Epithelial cell of esophagus (primary cell): ENCODE results near the gene SCYGR8.
A peak's percentile ranks its signal among the peaks of the same experiment; 100 is the strongest.

Source experiments
- DNase-seq: peaks from one replicate; pipeline ENCODE4 v3.0.0; 2010; ENCODE audit warnings: low read depth
- H3K4me3 ChIP-seq: 2 replicates; pipeline ENCODE4 v1.5.1; 2011; ENCODE audit warnings: mild to moderate bottlenecking, low read length, control low read depth
- CTCF ChIP-seq: IDR thresholded peaks from 2 replicates; pipeline ENCODE4 v1.5.1; 2011; ENCODE audit warnings: low read depth, mild to moderate bottlenecking, low read length, control low read depth, inconsistent platforms; ENCODE audit not compliant: insufficient read depth; ENCODE audit errors: missing control alignments

Gene SCYGR8

GRCh38 chr2:227774011-227774624 lies 28.4 kb downstream of the SCYGR8 start:
- peak; percentile 7 for DNase-seq
- no peak overlapping the region for H3K4me3 ChIP-seq
- no peak for TF ChIP-seq CTCF

- TF ChIP-seq CTCF = no peak
- H3K4me3 ChIP-seq = no peak overlapping the region
- no peak for DNase-seq
These were observed 29.5 kb downstream of the SCYGR8 start for GRCh38 chr2:227774895-227775842.

GRCh38 chr2:227780981-227781615 lies 35.4 kb downstream of the SCYGR8 start:
- no peak for DNase-seq
- no peak for TF ChIP-seq CTCF

GRCh38 chr2:227781841-227782240 lies 36.1 kb downstream of the SCYGR8 start:
- H3K4me3 ChIP-seq = no peak overlapping the region
- no peak for TF ChIP-seq CTCF

More at GRCh38 chr2:227780981-227781615, 35.4 kb downstream of the SCYGR8 start:
- no peak overlapping the region for H3K4me3 ChIP-seq

GRCh38 chr2:227782804-227783203 lies 37.1 kb downstream of the SCYGR8 start:
- H3K4me3 ChIP-seq = no peak overlapping the region
- TF ChIP-seq CTCF = no peak

More at GRCh38 chr2:227781841-227782240, 36.1 kb downstream of the SCYGR8 start:
- no peak for DNase-seq

GRCh38 chr2:227783404-227784138 lies 37.9 kb downstream of the SCYGR8 start:
- no peak for DNase-seq
- no peak overlapping the region for H3K4me3 ChIP-seq
- TF ChIP-seq CTCF = no peak

More at GRCh38 chr2:227782804-227783203, 37.1 kb downstream of the SCYGR8 start:
- DNase-seq = no peak
